Right lobe of liver (tissue), 6 donors: Measurements from ENCODE around the gene GAREM1. TPM values are rescaled to one million over a fixed set of nuclear protein-coding genes. Genes with fewer than 3 reads are reported as not detected.

ENCODE experiments used
- ATAC-seq, 4 donors: fragments of 200-7000 bp; cut with Tn5 transposase; one replicate each; pipeline ENCODE4 v1.9.1; 2020; ENCODE audit warnings: mild to moderate bottlenecking in 4 of 4, moderate library complexity in 4 of 4
- DNase-seq, 3 donors: peaks; one replicate each; pipeline ENCODE4 v3.0.0-alpha.2; 2020
- H3K27ac ChIP-seq, 3 donors: fragments of 200-600 bp; one replicate each; pipeline ENCODE4 v1.8.0; 2022
- H3K27me3 ChIP-seq, 2 donors: fragments of 200-600 bp; one replicate each; pipeline ENCODE4 v1.8.0; 2022
- H3K36me3 ChIP-seq, 4 donors: fragments of 200-600 bp; sonication (generic) in 1 of 4; one replicate each; pipeline versions ENCODE4 v1.5.1 to v1.8.0; 2017 to 2022; ENCODE audit warnings: control low read depth in 1 of 4
- H3K4me1 ChIP-seq, 4 donors: fragments of 200-600 bp; sonication (generic) in 1 of 4; one replicate each; pipeline versions ENCODE4 v1.5.1 to v1.8.0; 2017 to 2022; ENCODE audit warnings: control low read depth in 1 of 4
- H3K4me3 ChIP-seq, 3 donors: fragments of 200-600 bp; one replicate each; pipeline ENCODE4 v1.8.0; 2022
- H3K9me3 ChIP-seq, 4 donors: fragments of 200-600 bp; sonication (generic) in 1 of 4; one replicate each; pipeline versions ENCODE4 v1.5.1 to v1.8.0; 2017 to 2022; ENCODE audit warnings: control low read depth in 1 of 4
- POLR2A ChIP-seq: fragments of 450-650 bp; IDR thresholded peaks from one replicate; pipeline ENCODE4 v1.6.1; 2017; ENCODE audit warnings: antibody characterized with exemption, mild to moderate bottlenecking
- WGBS: methylation state at CpG from one replicate; pipeline ENCODE4 v1.1.6; 2018; ENCODE audit warnings: low coverage, low lambda C conversion rate; ENCODE audit not compliant: insufficient coverage; ENCODE audit errors: missing lambda C conversion rate; 5-methylcytosine and 5-hydroxymethylcytosine counted together
- intact Hi-C, 2 donors: fragments of 100-400 bp; cut with DNase I; formaldehyde crosslinking; loops; one replicate each; pipeline versions ENCODE4 v1.11.2 to v1.14.1; 2022
- total RNA-seq, 6 experiments: library from RNA; depleted of rRNA in 2 of 6; stranded (reverse); fragments of >200 nt in 2 of 6; fragmentation: NEBNext Ultra II Directional in 3 of 6; extraction: Animal tissue kit (Norgen Biotek cat#: 25700) in 3 of 6; gene quantifications; one replicate each; pipeline versions ENCODE4 v1.1.0 to v1.2.4, GENCODE V29; 2016 to 2023
- TF ChIP-seq, protein P1 (sequence below), 4 donors: fragments of 200-600 bp in 3 of 4; fragments of 450-650 bp in 1 of 4; IDR thresholded peaks; one replicate each; pipeline versions ENCODE4 v1.5.1 to v1.8.0; 2016 to 2022; ENCODE audit warnings: antibody characterized with exemption in 4 of 4, mild to moderate bottlenecking in 2 of 4
- donor health status: DM: no; HTN: yes; CAD: no.
- donor health status: DM: no; HTN: no; CAD: no.
- donor health status: DM: no; HTN: no; CAD: no.
- donor health status: DM: no; HTN: yes; CAD: no.
- donor health status: DM: no; HTN: yes; CAD: no.

The GAREM1 gene
- total RNA-seq, 6 experiments from 2014 or later, result 5.5 to 11.3 (median 6.6) TPM

GRCh38 chr18:32438173-32438572 is 32.5 kb downstream of the GAREM1 start:
- ATAC-seq, result peak; percentile 40 to 75 (median 64)
- H3K27ac ChIP-seq, result no peak overlapping the region
- peaks cover 0 to 38% (median 0%) of the 10 kb centered on the region in 4 donors for H3K4me1 ChIP-seq
- intact Hi-C loops, result no loop called here
- TF ChIP-seq POLR2A, result no peak
- TF ChIP-seq, protein P1, sequence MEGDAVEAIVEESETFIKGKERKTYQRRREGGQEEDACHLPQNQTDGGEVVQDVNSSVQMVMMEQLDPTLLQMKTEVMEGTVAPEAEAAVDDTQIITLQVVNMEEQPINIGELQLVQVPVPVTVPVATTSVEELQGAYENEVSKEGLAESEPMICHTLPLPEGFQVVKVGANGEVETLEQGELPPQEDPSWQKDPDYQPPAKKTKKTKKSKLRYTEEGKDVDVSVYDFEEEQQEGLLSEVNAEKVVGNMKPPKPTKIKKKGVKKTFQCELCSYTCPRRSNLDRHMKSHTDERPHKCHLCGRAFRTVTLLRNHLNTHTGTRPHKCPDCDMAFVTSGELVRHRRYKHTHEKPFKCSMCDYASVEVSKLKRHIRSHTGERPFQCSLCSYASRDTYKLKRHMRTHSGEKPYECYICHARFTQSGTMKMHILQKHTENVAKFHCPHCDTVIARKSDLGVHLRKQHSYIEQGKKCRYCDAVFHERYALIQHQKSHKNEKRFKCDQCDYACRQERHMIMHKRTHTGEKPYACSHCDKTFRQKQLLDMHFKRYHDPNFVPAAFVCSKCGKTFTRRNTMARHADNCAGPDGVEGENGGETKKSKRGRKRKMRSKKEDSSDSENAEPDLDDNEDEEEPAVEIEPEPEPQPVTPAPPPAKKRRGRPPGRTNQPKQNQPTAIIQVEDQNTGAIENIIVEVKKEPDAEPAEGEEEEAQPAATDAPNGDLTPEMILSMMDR (IDR thresholded peaks at IDR 0.05), result no peak
- no peaks in the 10 kb centered on the region for H3K36me3 ChIP-seq
- no peaks in the 10 kb centered on the region for H3K27me3 ChIP-seq
- H3K4me3 ChIP-seq, result no peak overlapping the region
- DNase-seq, result peak; percentile 27 to 73 (median 56)
- 63% methylated on average over 8 of the region's 8 CpGs for WGBS
- H3K9me3 ChIP-seq, result no peaks in the 10 kb centered on the region

- TF ChIP-seq, protein P1 (IDR thresholded peaks at IDR 0.05), result no peak
- no peak for TF ChIP-seq POLR2A
- intact Hi-C loops, result no loop called here
- no peaks in the 10 kb centered on the region for H3K9me3 ChIP-seq
- WGBS, result 81% methylated on average over 7 of the region's 7 CpGs
- H3K27me3 ChIP-seq, result no peaks in the 10 kb centered on the region
- ATAC-seq (no peak), DNase-seq (no peak)
- H3K4me3 ChIP-seq, result no peak overlapping the region
- H3K4me1 ChIP-seq, result peaks cover 0 to 44% (median 3%) of the 10 kb centered on the region in 4 donors
- no peaks in the 10 kb centered on the region for H3K36me3 ChIP-seq
- no peak overlapping the region for H3K27ac ChIP-seq
Measured at GRCh38 chr18:32437100-32437834, 33.4 kb downstream of the GAREM1 start.

- TF ChIP-seq POLR2A, result no peak
- TF ChIP-seq, protein P1 (IDR thresholded peaks at IDR 0.05), result no peak
- no peak overlapping the region for H3K4me3 ChIP-seq
- no peaks in the 10 kb centered on the region for H3K27me3 ChIP-seq
- intact Hi-C loops, result no loop called here
- no peaks in the 10 kb centered on the region for H3K9me3 ChIP-seq
- WGBS, result 49% methylated on average over 5 of the region's 5 CpGs
- no peaks in the 10 kb centered on the region for H3K36me3 ChIP-seq
- H3K27ac ChIP-seq, result peak overlapping the region in 2 of 3 donors; percentile 53 to 71
- DNase-seq, result no peak
- ATAC-seq, result peak; percentile 77 to 83 (median 81)
- H3K4me1 ChIP-seq, result peaks cover 0 to 38% (median 4%) of the 10 kb centered on the region in 4 donors
Measured at GRCh38 chr18:32435631-32436500, 34.8 kb downstream of the GAREM1 start.

DNA sequence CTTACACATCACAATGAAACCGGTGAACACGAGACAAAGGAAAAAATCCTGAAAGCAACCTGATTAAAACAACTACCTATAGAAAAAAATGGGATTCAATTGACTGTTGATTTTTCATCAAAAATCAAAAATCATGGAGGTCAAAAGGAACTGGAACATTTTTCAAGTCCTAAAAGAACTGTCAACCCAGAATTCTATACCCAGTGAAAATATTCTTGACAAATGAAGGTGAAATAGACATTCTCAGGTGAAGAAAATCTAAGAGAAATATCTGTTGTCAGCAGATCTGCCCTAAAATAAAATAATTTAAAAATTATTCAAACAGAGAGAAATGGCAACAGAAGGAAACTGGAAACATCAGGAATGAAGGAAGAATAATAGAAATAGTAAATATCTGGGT is 38.9 kb downstream of the GAREM1 start:
- no peak for ATAC-seq

More for the DNA sequence above, 38.9 kb downstream of the GAREM1 start:
- peaks cover 0 to 38% (median 8%) of the 10 kb centered on the region in 4 donors for H3K4me1 ChIP-seq
- TF ChIP-seq, protein P1 (IDR thresholded peaks at IDR 0.05), result no peak
- no peak overlapping the region for H3K27ac ChIP-seq
- H3K27me3 ChIP-seq, result no peaks in the 10 kb centered on the region
- H3K4me3 ChIP-seq, result no peak overlapping the region
- intact Hi-C loops, result no loop called here
- WGBS, result 96% methylated on average over 2 of the region's 2 CpGs
- H3K36me3 ChIP-seq, result no peaks in the 10 kb centered on the region
- no peaks in the 10 kb centered on the region for H3K9me3 ChIP-seq
- no peak for DNase-seq
